Stomach (tissue), 9 donors: ENCODE results near the gene PTH2R. TPM values are rescaled to one million over a fixed set of nuclear protein-coding genes. Genes with fewer than 3 reads are reported as not detected.

ENCODE experiments used
- DNase-seq, 2 donors: peaks; one replicate each; pipeline versions ENCODE4 v3.0.0 to v3.0.0-alpha.2; 2013 to 2019
- H3K27ac ChIP-seq, 5 donors: fragments of 200-600 bp in 4 of 5; sonication (generic) in 4 of 5; one replicate each; pipeline ENCODE4 v1.5.1; 2013 to 2019; ENCODE audit warnings: mild to moderate bottlenecking in 1 of 5, moderate library complexity in 1 of 5
- H3K27me3 ChIP-seq, 3 donors: fragments of 200-600 bp; sonication (generic); one replicate each; pipeline ENCODE4 v1.5.1; 2017 to 2019; ENCODE audit warnings: mixed run types in 1 of 3
- H3K36me3 ChIP-seq, 4 donors: fragments of 200-600 bp; sonication (generic); 1 replicate in 3 of 4; 2 replicates in 1 of 4; pipeline ENCODE4 v1.5.1; 2016 to 2019
- H3K4me1 ChIP-seq, 4 donors: fragments of 200-600 bp; sonication (generic); one replicate each; pipeline ENCODE4 v1.5.1; 2016 to 2019
- H3K4me3 ChIP-seq, 4 donors: fragments of 200-600 bp; sonication (generic) in 3 of 4; one replicate each; pipeline ENCODE4 v1.5.1; 2016 to 2019; ENCODE audit warnings: mild to moderate bottlenecking in 1 of 4
- H3K9me3 ChIP-seq, 4 donors: fragments of 200-600 bp; sonication (generic); one replicate each; pipeline ENCODE4 v1.5.1; 2016 to 2019
- CTCF ChIP-seq, 7 experiments: fragments of 450-650 bp in 4 of 7; fragments of 200-600 bp in 3 of 7; sonication (generic) in 3 of 7; IDR thresholded peaks; one replicate each; pipeline ENCODE4 v1.5.1; 2016 to 2019; ENCODE audit warnings: antibody characterized with exemption in 7 of 7, control low read depth in 2 of 7, mild to moderate bottlenecking in 1 of 7
- EP300 ChIP-seq: sonication (generic); formaldehyde crosslinking; IDR thresholded peaks from one replicate; pipeline ENCODE4 v1.6.1; 2017; ENCODE audit warnings: antibody characterized with exemption
- POLR2A ChIP-seq, 4 donors: fragments of 450-650 bp; IDR thresholded peaks; one replicate each; pipeline ENCODE4 v1.6.1; 2016; ENCODE audit warnings: antibody characterized with exemption in 4 of 4, control low read depth in 2 of 4, mild to moderate bottlenecking in 1 of 4, moderate library complexity in 1 of 4
- POLR2AphosphoS5 ChIP-seq, 3 donors: sonication (generic); formaldehyde crosslinking; IDR thresholded peaks; one replicate each; pipeline ENCODE4 v1.6.1; 2016; ENCODE audit warnings: antibody characterized with exemption in 3 of 3
- WGBS, 5 donors: extraction: QIAGEN DNeasy Blood & Tissue Kit in 3 of 5; methylation state at CpG; one replicate each; pipeline versions ENCODE4 v1.1.5 to v1.1.7; 2013 to 2018; 5-methylcytosine and 5-hydroxymethylcytosine counted together
- intact Hi-C: fragments of 100-400 bp; cut with DNase I; formaldehyde crosslinking; loops from one replicate; pipeline ENCODE4 v1.15.1; 2023; ENCODE audit warnings: low total_unique reads
- polyA plus RNA-seq, 3 donors: library from polyadenylated mRNA; stranded (reverse); fragments of 200-250 nt; gene quantifications; one replicate each; pipeline ENCODE4 v1.2.3, GENCODE V29; 2013
- total RNA-seq, 5 donors: library from RNA; depleted of rRNA; stranded (reverse); fragments of >200 nt; gene quantifications; one replicate each; pipeline versions ENCODE4 v1.1.0 to v1.2.3, GENCODE V29; 2014 to 2016
- donor health status: healthy with polysubstance abuse.
- donor health status: Bipolar disorder and iron deficiency.
- donor health status: healthy.

Gene PTH2R
- total and polyA plus RNA-seq, 8 donors, result 0.05 to 0.55 TPM; not detected in 6

- intact Hi-C loops, result no loop called here
- H3K4me3 ChIP-seq, result no peak overlapping the region
- DNase-seq, result no peak
- H3K27ac ChIP-seq, result no peak overlapping the region
- TF ChIP-seq POLR2AphosphoS5 (IDR thresholded peaks at IDR 0.05), result no peak
- TF ChIP-seq EP300, result no peak
- no peak for TF ChIP-seq POLR2A (IDR thresholded peaks at IDR 0.05)
- TF ChIP-seq CTCF (IDR thresholded peaks at IDR 0.05), result no peak
- H3K36me3 ChIP-seq, result no peaks in the 10 kb centered on the region
- WGBS, 5 donors, result 85 to 94% (median 90%) methylated on average over 3 of the region's 3 CpGs
- no peaks in the 10 kb centered on the region for H3K27me3 ChIP-seq
- H3K4me1 ChIP-seq, result no peaks in the 10 kb centered on the region
- H3K9me3 ChIP-seq, result peaks cover 0 to 18% (median 12%) of the 10 kb centered on the region in 4 donors
Observed at GRCh38 chr2:208485390-208485789, 78.8 kb downstream of the PTH2R start.

GRCh38 chr2:208488686-208489564 is 82.3 kb downstream of the PTH2R start:
- Histone ChIP-seq H3K27ac (no peak overlapping the region), H3K27me3 (no peaks in the 10 kb centered on the region), H3K9me3 (peaks cover 0 to 9% (median 8%) of the 10 kb centered on the region in 4 donors), H3K36me3 (no peaks in the 10 kb centered on the region), H3K4me1 (no peaks in the 10 kb centered on the region), H3K4me3 (no peak overlapping the region)
- intact Hi-C loops, result no loop called here
- no peak for DNase-seq
- no peak for TF ChIP-seq POLR2AphosphoS5 (IDR thresholded peaks at IDR 0.05)
- TF ChIP-seq EP300, result no peak
- TF ChIP-seq CTCF (IDR thresholded peaks at IDR 0.05), result no peak
- TF ChIP-seq POLR2A (IDR thresholded peaks at IDR 0.05), result no peak
- WGBS, 5 donors, result 32 to 53% (median 42%) methylated on average over 12 of the region's 12 CpGs

- Histone ChIP-seq H3K4me3 (no peak overlapping the region), H3K27me3 (no peaks in the 10 kb centered on the region), H3K27ac (no peak overlapping the region), H3K36me3 (no peaks in the 10 kb centered on the region), H3K4me1 (no peaks in the 10 kb centered on the region), H3K9me3 (peaks cover 0 to 9% (median 8%) of the 10 kb centered on the region in 4 donors)
- 7 to 17% (median 10%) methylated on average over 2 of the region's 2 CpGs for WGBS, 5 donors
- intact Hi-C loops, result no loop called here
- peak in 1 of 2 donors; percentile 12 for DNase-seq
- no peak for TF ChIP-seq CTCF (IDR thresholded peaks at IDR 0.05)
- TF ChIP-seq EP300, result no peak
- no peak for TF ChIP-seq POLR2AphosphoS5 (IDR thresholded peaks at IDR 0.05)
- no peak for TF ChIP-seq POLR2A (IDR thresholded peaks at IDR 0.05)
Observed at GRCh38 chr2:208489687-208490086, 83.1 kb downstream of the PTH2R start.

GRCh38 chr2:208490492-208490891 is 83.9 kb downstream of the PTH2R start:
- Histone ChIP-seq H3K36me3 (no peaks in the 10 kb centered on the region), H3K9me3 (peaks cover 0 to 9% (median 8%) of the 10 kb centered on the region in 4 donors), H3K4me3 (no peak overlapping the region), H3K4me1 (no peaks in the 10 kb centered on the region), H3K27me3 (no peaks in the 10 kb centered on the region), H3K27ac (no peak overlapping the region)
- TF ChIP-seq EP300 (no peak), POLR2AphosphoS5 (IDR thresholded peaks at IDR 0.05) (no peak)
- intact Hi-C loops, result no loop called here
- WGBS, 5 donors, result 48 to 70% (median 64%) methylated on average over 2 of the region's 2 CpGs
- DNase-seq, result no peak

- Histone ChIP-seq H3K4me3 (no peak overlapping the region), H3K27me3 (no peaks in the 10 kb centered on the region), H3K4me1 (no peaks in the 10 kb centered on the region), H3K27ac (no peak overlapping the region), H3K9me3 (peaks cover 0 to 9% (median 8%) of the 10 kb centered on the region in 4 donors), H3K36me3 (no peaks in the 10 kb centered on the region)
- intact Hi-C loops, result no loop called here
- 41 to 56% (median 44%) methylated on average over 2 of the region's 2 CpGs for WGBS, 5 donors
- DNase-seq, result no peak
- TF ChIP-seq EP300 (no peak), POLR2AphosphoS5 (IDR thresholded peaks at IDR 0.05) (no peak), POLR2A (IDR thresholded peaks at IDR 0.05) (no peak), CTCF (IDR thresholded peaks at IDR 0.05) (no peak)
Observed at GRCh38 chr2:208491641-208492040, 85.0 kb downstream of the PTH2R start.
